ENCODE results near the gene SLC35G1.
A peak's percentile ranks its signal among the peaks of the same experiment; 100 is the strongest.

GRCh38 chr10:93916257-93917063 lies 22.7 kb downstream of the SLC35G1 start:
- TF ChIP-seq CTCF (IDR thresholded peaks at IDR 0.05; ENCODE audit: low read length) (peak; percentile 38; the same call in 1 of the 2 replicates), EZH2 (IDR thresholded peaks at IDR 0.05; ENCODE audit: borderline replicate concordance, low read length) (no peak)

Measured in OCI-LY1 (cell line).